Measurements from ENCODE around the gene CYP2W1. TPM values are rescaled to one million over a fixed set of nuclear protein-coding genes. Genes with fewer than 3 reads are reported as not detected.

Gene CYP2W1
- total RNA-seq, 1 donor from 2014 or later, result not detected

DNA sequence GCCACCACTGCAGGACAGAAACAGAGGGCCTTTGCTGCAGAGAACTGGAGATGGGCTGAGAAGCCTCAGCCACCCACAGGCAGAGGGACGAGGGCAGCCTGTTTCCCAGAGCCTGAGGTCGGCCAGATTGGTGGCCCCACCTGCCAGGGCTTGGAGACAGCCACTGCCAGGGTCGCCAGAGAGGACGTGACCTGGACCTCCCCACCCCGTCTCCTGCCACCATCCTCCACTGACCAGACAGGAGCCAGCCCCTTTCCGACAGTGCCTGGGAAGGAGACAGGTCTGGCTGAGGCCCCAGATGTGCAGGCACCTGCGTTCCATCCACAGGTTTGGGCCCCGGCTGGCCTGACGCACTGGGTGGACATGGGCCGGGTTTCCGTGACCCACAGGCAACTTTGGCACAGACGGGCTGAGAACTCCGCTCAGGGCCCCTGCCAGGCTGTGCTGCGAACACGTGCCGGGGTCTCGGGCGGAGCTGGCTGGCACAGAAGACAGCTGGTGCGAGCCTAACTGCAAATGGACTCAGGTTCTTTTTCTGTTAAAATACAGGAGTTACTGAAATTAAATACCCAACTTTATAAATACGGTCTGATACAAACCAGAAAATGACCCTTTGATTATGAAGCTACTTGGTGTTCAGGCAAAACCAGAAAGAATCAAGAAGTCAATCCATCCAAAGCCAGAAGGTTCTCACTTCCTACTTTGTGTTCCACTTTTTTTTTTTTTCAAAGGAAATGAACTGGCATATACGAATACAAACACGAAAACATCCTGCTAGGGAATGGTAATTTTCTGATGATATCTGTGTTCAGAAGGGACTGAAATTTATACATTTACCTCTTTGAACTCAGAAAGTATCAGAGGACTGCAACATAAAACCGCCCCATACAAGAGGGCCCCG, 14.5 kb upstream of the CYP2W1 start:
- Mint-ChIP-seq H3K36me3 (peaks cover 13% of the 10 kb centered on the region), H3K9me3 (no peaks in the 10 kb centered on the region), H3K4me1 (peaks cover 12% of the 10 kb centered on the region), H3K27me3 (ENCODE audit: insufficient read depth, low read depth) (peaks cover 8% of the 10 kb centered on the region), H3K4me3 (no peak overlapping the region), H3K27ac (no peak overlapping the region)
- Histone ChIP-seq H2AFZ (replicated peaks) (no peak overlapping the region), H3K9me3 (ENCODE audit: low read depth) (no peaks in the 10 kb centered on the region), H3K79me2 (ENCODE audit: low read depth) (peaks cover 27% of the 10 kb centered on the region), H3K27ac (no peak overlapping the region), H4K20me1 (ENCODE audit: low read depth) (peaks cover 29% of the 10 kb centered on the region), H3K4me3 (no peak overlapping the region), H3K4me2 (no peak overlapping the region), H3K4me1 (peaks cover 9% of the 10 kb centered on the region), H3K27me3 (no peaks in the 10 kb centered on the region), H3F3A (ENCODE audit: low read depth) (peaks cover 4% of the 10 kb centered on the region), H3K36me3 (no peaks in the 10 kb centered on the region), H3K9ac (no peak overlapping the region)
- DNase-seq (ENCODE audit: low spot score), result no peak
- TF ChIP-seq EZH2phosphoT487 (IDR thresholded peaks at IDR 0.05) (no peak), CTCF (IDR thresholded peaks at IDR 0.05) (no peak), EZH2 (IDR thresholded peaks at IDR 0.05) (no peak)

GRCh38 chr7:969403-969802, 13.6 kb upstream of the CYP2W1 start:
- no peak overlapping the region for H3K4me2 ChIP-seq
- Mint-ChIP-seq H3K27me3 (ENCODE audit: insufficient read depth, low read depth) (peaks cover 5% of the 10 kb centered on the region), H3K4me1 (peaks cover 15% of the 10 kb centered on the region), H3K4me3 (no peak overlapping the region), H3K36me3 (peaks cover 13% of the 10 kb centered on the region), H3K27ac (no peak overlapping the region), H3K9me3 (no peaks in the 10 kb centered on the region)
- H2AFZ ChIP-seq (replicated peaks), result no peak overlapping the region
- no peak overlapping the region for H3K4me3 ChIP-seq
- no peak overlapping the region for H3K9ac ChIP-seq
- peaks cover 38% of the 10 kb centered on the region for H4K20me1 ChIP-seq (ENCODE audit: low read depth)
- H3K36me3 ChIP-seq, result no peaks in the 10 kb centered on the region
- H3K4me1 ChIP-seq, result peaks cover 15% of the 10 kb centered on the region
- peaks cover 4% of the 10 kb centered on the region for H3F3A ChIP-seq (ENCODE audit: low read depth)
- no peak for TF ChIP-seq CTCF (IDR thresholded peaks at IDR 0.05)
- no peak for TF ChIP-seq EZH2 (IDR thresholded peaks at IDR 0.05)
- no peak for TF ChIP-seq EZH2phosphoT487 (IDR thresholded peaks at IDR 0.05)
- H3K27ac ChIP-seq, result no peak overlapping the region
- DNase-seq (ENCODE audit: low spot score), result no peak
- H3K9me3 ChIP-seq (ENCODE audit: low read depth), result no peaks in the 10 kb centered on the region
- H3K27me3 ChIP-seq, result no peaks in the 10 kb centered on the region
- peaks cover 36% of the 10 kb centered on the region for H3K79me2 ChIP-seq (ENCODE audit: low read depth)

GRCh38 chr7:970744-971143, 12.2 kb upstream of the CYP2W1 start:
- Mint-ChIP-seq H3K36me3 (peaks cover 13% of the 10 kb centered on the region), H3K4me1 (peaks cover 11% of the 10 kb centered on the region), H3K27ac (no peak overlapping the region), H3K27me3 (ENCODE audit: insufficient read depth, low read depth) (peaks cover 5% of the 10 kb centered on the region), H3K9me3 (no peaks in the 10 kb centered on the region), H3K4me3 (no peak overlapping the region)
- TF ChIP-seq EZH2 (IDR thresholded peaks at IDR 0.05) (no peak), EZH2phosphoT487 (IDR thresholded peaks at IDR 0.05) (no peak), CTCF (IDR thresholded peaks at IDR 0.05) (no peak)
- H3F3A ChIP-seq (ENCODE audit: low read depth), result peaks cover 4% of the 10 kb centered on the region
- peaks cover 45% of the 10 kb centered on the region for H3K79me2 ChIP-seq (ENCODE audit: low read depth)
- H3K27me3 ChIP-seq, result no peaks in the 10 kb centered on the region
- DNase-seq (ENCODE audit: low spot score), result no peak
- H2AFZ ChIP-seq (replicated peaks), result no peak overlapping the region
- peaks cover 34% of the 10 kb centered on the region for H4K20me1 ChIP-seq (ENCODE audit: low read depth)
- H3K9ac ChIP-seq, result no peak overlapping the region
- H3K36me3 ChIP-seq, result no peaks in the 10 kb centered on the region
- H3K9me3 ChIP-seq (ENCODE audit: low read depth), result no peaks in the 10 kb centered on the region
- H3K4me1 ChIP-seq, result peaks cover 10% of the 10 kb centered on the region
- H3K4me3 ChIP-seq, result no peak overlapping the region
- H3K4me2 ChIP-seq, result no peak overlapping the region
- H3K27ac ChIP-seq, result no peak overlapping the region
